Measurements from ENCODE around the gene SOCS3.

DNA sequence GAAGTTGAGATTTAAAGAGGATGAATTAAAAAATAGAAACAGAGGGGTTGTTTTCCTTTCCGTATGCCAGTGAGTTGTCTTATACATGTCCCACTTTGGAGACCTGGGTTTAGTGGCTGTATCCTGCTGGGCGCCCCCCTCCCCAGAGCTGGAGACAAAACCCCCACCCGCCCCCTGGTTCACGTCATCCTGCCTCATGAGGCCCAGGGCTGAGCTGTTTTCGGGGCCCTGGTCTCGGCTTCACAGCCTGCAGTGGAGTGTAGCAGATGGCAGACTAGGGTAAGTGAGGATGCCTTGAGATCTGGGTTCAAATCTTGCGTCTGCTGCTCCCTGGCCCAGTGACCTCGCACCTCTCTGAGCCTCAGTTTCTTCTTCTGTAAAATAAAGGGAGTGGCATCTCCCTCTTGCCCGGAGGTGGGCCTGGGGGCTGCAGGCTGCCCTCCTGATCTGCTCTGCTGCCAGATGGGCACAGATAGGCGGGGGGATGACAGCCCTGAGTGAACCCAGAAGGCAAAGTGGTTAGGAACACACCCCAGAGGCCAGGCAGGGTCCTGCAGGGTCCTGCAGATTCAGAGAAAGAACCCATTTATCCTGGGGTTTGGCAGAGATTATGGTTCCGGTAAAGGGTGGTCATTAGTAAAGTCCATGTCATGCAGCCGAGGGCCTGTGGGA lies 45.1 kb downstream of the SOCS3 start:
- TF ChIP-seq, protein P1, sequence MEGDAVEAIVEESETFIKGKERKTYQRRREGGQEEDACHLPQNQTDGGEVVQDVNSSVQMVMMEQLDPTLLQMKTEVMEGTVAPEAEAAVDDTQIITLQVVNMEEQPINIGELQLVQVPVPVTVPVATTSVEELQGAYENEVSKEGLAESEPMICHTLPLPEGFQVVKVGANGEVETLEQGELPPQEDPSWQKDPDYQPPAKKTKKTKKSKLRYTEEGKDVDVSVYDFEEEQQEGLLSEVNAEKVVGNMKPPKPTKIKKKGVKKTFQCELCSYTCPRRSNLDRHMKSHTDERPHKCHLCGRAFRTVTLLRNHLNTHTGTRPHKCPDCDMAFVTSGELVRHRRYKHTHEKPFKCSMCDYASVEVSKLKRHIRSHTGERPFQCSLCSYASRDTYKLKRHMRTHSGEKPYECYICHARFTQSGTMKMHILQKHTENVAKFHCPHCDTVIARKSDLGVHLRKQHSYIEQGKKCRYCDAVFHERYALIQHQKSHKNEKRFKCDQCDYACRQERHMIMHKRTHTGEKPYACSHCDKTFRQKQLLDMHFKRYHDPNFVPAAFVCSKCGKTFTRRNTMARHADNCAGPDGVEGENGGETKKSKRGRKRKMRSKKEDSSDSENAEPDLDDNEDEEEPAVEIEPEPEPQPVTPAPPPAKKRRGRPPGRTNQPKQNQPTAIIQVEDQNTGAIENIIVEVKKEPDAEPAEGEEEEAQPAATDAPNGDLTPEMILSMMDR (IDR thresholded peaks at IDR 0.05): no peak
- TF ChIP-seq POLR2A (IDR thresholded peaks at IDR 0.05) (no peak), EP300 (IDR thresholded peaks at IDR 0.05) (no peak)

Measured in tibial nerve (tissue), 4 donors.